GM19099 (cell line): Measurements from ENCODE around the gene PLSCR5.

Source experiments
- POLR2A ChIP-seq: IDR thresholded peaks from 3 replicates; pipeline ENCODE4 v1.6.1; 2011; ENCODE audit warnings: low read depth; ENCODE audit not compliant: insufficient read length; ENCODE audit errors: extremely low read depth

The PLSCR5 gene

DNA sequence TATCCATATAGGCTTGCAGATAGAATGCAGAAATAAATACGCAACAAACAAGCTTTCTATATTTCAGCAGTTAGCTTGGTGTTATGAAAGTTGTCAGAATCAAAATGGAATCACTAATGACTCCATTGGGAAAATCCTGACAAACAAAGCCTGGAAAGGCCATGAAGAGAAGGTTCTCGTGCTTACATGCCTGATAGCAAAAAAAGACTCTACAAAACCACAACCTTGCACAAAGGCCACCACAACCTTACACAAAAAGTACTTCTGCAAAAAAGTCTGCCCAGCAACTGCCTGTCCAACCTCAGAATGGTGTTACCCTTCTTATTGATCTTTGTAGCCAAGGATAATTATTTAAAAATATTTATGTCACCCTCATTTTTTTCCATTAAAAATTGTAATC, 46.4 kb downstream of the PLSCR5 start:
- no peak for TF ChIP-seq POLR2A

DNA sequence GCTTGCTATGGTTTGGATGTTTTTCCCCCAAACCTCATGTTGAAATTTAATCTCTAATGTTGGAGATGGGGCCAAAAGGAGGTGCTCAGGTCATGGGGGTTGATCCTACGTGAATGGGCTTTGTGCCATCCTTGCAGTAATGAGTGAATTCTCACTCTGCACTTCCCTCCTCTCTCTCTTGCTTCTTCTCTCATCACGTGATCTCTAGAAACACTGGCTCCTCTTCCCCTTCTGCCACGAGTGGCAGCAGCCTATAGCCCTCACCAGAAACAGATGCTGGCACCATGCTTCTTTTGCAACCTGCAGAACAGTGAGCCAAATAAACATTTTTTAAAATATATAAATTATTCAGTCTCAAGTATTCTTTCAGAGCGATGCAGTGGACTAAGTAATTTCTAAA, 47.4 kb downstream of the PLSCR5 start:
- no peak for TF ChIP-seq POLR2A

DNA sequence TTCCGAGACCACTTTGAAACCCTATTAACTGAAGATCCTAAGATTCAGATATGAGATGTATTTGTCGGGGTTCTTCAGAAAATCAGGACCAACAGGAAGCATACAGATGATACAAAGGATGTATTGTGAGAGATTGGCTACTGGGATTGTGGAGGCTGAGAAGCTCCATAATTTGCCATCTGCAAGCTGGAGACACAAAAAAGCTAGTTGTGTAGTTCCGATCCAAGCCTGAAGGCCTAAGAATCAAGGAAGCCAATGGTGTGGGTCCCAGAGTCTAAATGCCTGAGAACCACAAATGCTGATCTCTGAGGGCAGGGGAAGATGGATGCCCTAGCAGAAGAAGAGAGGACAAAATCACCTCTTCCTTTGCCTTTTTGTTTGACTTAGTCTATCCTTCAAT, 49.8 kb downstream of the PLSCR5 start:
- no peak for TF ChIP-seq POLR2A

DNA sequence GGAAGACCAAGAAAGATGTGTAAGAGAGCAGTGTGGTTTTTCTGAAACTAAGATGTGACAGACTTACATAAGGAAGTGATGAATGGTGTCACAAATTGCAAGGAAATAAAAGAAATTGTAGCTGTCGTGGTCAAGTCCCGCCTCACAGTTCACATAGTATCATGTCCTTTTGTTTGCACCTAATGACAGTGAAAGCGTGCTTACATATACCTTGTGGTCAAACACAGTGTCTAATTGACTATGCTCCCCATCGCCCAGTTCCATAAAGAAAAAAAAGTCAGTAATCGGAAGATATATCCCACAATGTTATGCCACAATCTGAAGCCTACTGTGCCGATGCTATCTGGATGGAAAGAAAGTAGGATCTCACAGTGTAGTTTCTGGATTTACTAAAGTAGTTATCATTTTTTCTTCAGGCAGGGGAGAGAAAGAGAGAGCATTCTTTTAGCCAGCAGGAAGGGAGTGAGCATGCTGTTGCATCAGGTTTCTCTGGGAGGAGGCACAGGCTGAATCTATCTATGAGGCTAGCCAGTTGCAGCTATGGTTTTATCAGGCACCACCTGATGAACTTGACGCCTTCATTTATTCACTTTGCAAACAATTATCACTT, 50.9 kb downstream of the PLSCR5 start:
- no peak for TF ChIP-seq POLR2A

DNA sequence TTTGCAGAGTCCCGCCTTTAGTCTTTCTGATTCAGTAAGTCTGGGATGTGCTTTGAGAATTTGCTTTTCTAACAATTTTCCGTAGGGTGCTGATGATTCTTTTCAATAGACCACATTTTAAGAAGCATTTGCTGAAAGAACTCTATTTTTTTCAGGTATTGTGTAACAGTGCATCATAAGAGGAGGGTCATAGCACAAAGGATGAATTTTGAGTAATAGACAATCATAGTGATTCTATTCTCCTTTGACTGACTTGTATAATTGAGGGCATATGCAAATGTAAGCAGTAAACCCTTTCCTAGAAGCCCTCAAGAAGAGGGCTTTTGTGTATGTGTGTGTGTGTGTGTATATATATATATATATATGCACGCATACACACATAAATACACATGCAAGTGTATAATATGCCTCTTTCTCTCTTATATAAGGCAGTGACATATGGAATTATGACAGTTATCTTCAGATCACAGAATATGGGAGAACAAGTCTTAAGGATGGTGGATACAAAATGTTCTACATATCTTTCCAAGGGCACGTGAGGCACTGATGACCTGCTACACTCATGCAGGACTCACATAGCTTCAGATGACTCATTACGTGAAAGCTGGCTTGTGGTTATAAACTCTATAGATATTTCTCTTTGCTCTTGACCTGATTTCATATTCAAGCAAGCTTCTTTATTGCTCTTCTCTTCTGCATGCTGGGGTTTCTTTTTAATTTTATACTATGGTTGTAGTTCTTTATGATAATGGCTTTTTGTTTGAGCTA, 54.2 kb downstream of the PLSCR5 start:
- TF ChIP-seq POLR2A: no peak

DNA sequence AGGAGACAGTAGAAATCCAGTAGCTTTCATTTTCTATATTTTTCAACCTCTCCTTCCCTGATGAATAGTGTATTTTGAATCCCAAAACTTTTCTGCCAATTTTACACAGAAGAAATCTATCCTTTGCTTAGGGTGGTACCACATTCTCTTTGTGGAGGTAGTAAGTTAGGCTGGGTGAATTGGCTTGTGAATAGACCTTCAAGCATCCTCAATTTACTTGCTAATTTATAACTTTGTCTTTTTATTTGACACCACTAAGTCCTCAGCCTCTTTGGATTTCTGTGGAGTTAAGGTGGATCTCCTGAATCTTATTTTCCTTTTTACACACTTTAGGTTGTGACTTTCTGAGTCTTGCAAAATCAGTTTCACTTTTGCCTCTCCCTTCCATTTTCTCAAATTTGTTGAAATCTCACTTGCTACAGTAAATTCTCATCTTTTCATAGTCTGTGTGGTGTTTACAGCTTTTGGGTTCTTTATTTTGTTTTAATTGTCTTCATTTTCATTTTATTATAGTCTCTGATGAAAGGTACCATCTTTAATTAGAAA, 55.0 kb downstream of the PLSCR5 start:
- TF ChIP-seq POLR2A: no peak

DNA sequence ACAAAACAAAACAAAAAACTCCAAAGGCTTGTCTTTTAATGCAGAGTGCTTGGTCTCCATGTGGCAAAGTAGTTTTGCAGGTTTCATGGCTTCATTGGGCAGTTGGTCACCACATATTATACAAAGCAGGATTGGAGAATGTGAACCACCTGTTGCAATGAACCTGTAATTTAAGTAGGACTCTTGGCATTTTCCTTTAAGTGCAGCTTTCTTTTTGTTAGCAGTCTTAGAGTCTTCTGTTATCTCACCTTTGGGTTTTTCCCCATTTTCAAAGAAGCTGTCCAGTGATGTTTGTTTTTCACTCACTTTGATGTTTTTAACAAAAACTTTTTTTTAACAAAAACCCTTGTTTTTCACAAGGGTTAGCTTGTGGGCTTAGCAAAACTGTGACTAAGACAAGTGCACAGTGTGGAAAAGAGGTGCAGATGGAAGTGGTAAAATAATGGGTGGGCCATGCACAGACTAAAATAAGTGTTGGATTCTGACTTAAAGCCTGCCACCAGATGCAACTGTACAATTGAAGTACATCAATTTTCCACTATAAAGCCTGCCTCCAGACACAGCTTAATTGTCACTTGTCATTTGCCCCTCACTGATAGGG, 57.8 kb downstream of the PLSCR5 start:
- no peak for TF ChIP-seq POLR2A

DNA sequence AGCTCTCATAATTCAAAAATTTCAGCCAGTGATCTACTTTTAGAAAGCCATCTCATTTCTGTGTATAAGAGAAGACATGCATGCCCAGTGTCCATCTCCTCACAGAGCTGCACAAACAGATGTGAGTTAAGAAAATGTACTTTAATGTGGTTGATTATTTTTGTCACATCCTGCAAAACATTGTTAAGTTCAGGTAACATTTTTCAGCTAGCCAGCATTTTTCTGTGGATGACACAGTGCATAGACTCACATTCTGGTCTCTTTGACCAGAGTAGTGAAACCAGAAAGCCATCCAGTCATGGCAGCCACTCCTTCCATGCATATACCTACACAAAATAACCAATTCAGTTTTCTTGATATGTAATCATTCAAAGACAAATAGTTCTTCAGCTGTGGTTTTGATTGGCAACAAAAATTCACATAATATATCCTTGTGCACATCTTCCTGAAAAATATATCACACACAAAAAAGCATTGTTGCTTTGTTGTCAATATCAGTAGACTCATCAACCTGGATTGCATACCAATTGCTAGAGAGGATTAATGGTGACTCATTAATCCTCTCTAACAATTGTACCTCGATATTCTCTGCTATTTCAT, 58.7 kb downstream of the PLSCR5 start:
- no peak for TF ChIP-seq POLR2A

DNA sequence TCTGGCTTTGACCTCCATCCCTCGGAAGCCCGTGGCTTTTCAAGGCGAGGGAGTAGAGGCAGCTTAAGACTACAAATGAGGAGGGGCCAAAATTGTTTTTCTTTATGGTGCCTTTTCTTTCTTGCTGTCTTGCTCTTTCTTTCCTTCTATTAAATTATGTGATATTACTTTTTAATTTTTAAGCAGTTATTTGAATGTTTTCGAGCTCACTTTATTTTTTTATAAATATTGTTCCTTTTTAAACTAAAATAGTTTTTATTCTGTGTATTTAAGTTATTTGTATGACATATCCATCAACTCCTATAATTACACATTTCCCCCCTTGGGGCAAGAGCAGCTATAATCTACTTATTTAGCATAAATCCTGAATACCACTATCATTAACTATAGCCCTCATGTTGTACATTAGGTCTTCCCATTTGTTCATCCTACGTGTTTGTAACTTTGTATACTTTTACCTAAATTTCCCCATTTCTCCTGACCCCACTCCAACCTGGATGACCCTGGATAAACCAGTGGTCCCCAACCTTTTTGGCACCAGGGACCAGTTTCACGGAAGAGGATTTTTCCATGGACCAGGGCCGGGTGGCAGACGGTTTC, 60.1 kb downstream of the PLSCR5 start:
- TF ChIP-seq POLR2A: no peak

DNA sequence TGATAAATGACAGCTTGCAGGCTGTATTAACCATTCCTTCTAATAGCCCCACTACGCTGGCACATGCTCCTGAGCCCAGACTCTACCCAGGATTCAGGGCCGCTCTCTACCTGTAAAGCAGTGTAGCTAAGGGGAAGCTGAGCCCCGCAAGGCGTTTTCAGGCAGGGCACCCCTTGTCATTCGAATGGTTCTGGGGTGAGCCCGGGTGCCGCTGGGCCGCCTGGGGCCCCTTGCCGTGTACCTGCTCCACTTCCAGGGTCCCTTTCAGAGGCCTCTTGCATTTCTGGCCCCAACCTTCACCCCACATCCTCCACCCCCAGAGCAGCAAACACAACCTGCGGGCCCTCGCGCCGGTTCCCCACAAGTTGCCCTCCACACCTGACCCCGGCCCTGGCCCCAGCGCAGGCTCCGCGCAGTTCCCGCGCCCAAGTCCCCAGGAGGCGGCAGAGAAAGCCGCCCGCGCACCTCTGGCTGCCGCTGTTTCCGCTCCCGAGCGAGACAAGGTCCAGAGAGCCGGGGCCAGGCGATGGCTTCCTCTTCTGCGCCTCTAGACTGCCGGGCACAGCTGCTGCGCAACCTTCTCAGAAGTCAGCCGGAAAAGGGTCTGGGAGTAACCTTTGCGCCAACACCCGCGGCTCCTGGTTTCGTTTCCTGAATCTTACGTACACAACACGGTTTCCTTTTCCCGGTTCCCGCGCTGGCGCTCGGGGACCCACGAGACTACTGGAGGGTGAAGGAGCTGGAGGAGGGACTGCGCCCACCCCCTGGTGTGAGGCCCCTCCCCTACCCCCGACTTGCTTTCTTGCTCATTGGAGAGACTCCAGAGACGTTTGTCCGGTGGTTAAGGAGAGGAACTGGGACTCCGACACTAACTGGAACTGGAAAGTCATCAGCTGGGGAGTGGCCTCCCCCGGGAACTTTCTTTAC, 60.9 kb downstream of the PLSCR5 start, which contains the start of gene PLSCR1:
TSS of gene PLSCR1 (minus strand) at position 606 of the 927 bp plus-strand sequence. CDS start 8,055 bp downstream, outside the sequence.
- peak; percentile 85 for TF ChIP-seq POLR2A

DNA sequence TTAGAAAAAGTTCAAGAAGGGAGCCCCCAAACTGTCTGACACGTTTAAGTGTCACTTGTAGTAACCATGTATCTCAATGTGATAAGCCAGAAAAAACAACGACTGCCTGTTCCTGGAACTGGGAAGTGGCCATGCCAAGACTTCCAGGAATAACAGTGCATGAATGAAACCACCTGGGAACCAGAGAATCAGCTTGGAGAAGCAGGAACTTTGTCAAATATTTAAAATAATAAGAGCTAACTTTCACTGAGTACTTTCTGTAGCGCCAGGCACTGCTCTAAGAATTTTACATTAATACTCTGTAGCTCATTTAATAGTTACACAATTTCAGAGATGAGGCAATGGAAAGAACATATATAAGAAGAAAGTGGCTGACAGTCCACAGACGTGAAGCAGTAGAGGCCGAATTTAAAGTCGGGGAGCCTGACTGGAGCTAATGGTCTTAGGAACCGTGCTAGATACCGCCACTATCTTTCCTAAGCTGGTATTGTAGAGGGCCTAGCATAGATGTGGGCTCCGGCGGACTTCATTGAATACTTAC, 61.6 kb downstream of the PLSCR5 start:
- TF ChIP-seq POLR2A: no peak

DNA sequence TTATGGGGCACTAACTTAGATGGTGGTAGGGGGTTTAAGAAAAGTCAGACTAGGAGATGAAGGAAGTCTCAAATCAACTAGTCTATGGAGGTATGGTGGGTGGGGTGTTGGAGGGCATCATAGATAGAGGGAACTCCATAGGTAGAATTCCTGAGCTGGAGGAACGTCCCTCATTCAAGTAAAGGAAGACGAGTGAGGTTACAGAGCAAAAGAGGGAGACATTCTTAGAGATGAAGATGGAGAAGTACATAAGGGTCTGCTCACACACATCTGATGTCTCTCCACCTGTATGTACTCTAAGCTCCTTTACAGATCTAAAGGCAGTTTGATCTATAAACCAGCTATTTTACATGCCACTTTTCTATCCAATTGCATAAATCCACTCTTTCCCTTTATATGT, 62.2 kb downstream of the PLSCR5 start:
- no peak for TF ChIP-seq POLR2A

DNA sequence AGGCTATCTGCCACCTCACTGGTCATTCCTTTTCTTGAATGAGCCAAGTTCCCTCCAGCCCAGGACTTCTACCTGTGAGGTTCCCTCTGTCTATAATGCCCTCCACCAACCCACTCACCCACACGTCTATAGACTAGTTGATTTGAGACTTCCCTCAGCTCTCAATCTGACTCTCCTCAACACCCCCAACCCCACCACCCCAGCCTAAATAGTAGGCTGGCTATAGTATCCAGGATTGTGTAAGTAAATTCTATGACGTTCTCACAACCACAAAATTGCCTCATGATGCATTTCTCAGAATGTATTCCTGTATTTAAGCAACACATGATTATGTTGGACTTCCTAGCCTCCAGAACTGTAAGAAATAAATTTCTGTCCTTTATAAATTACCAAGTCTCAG, 63.0 kb downstream of the PLSCR5 start:
- no peak for TF ChIP-seq POLR2A

DNA sequence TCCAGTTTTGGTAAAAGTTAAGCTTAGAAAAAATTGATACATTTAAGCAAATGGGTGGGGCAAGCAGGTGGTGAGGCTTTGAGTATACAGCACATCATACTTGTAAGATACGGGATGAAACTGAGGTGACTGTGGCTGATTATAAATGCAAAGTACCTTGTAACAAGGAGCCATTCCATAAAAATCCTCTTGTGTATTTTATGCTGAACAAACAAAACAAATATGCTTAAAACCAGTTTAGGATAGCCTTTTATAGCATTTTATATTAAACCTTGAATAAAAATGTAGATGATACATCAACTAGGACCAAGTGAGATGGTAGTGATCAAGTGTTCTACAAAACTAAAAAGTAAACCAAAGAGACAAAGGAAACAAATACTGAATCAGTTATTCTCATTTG, 64.2 kb downstream of the PLSCR5 start:
- no peak for TF ChIP-seq POLR2A
